ENCODE data around the gene ESR1. TPM values are rescaled to one million over a fixed set of nuclear protein-coding genes. Genes with fewer than 3 reads are reported as not detected.
"Not testable (repeated sequence)": the region's sequence is repeated elsewhere in the genome, so short reads cannot be mapped to it uniquely, and the experiment has no call there.

Gene ESR1
- total RNA-seq, 1 experiment from 2014 or later, result 0.26 TPM

- no peak for DNase-seq (ENCODE audit: low read depth, low spot score)
- in situ Hi-C loops (cut with HindIII; ENCODE audit: low pct_unique_long_range_greater_than_20kb, low sequenced_read_pairs), result no loop called here
Observed at GRCh38 chr6:151916680-151917164, 109.2 kb downstream of the ESR1 start.

GRCh38 chr6:151917531-151918329 is 110.2 kb downstream of the ESR1 start:
- in situ Hi-C loops (cut with HindIII; ENCODE audit: low pct_unique_long_range_greater_than_20kb, low sequenced_read_pairs), result no loop called here
- no peak for DNase-seq (ENCODE audit: low read depth, low spot score)

DNA sequence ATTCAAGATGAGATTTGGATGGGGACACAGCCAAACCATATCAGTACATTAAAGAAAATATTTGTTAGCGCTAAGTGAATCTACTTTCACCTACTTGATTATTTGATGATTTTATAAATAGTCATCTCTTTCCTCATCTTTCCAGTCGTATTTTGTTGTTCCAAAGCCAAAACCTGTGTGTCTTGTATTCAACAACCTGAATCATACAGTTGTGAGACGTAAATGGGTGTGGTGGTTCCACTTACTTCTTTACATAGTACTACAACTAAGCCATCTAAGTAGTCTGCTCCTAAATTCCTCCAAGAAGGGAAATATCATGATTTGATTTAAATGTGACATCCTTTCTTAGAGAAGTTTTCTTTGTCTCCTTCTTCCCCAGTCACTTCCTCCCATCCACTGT is 132.8 kb downstream of the ESR1 start:
- no peak for DNase-seq (ENCODE audit: low read depth, low spot score)
- in situ Hi-C loops (cut with HindIII; ENCODE audit: low pct_unique_long_range_greater_than_20kb, low sequenced_read_pairs), result no loop called here

GRCh38 chr6:151948002-151948743 is 140.7 kb downstream of the ESR1 start:
- DNase-seq (ENCODE audit: low read depth, low spot score), result no peak
- in situ Hi-C loops (cut with HindIII; ENCODE audit: low pct_unique_long_range_greater_than_20kb, low sequenced_read_pairs), result no loop called here

GRCh38 chr6:151958332-151958731 is 150.8 kb downstream of the ESR1 start:
- in situ Hi-C loops (cut with HindIII; ENCODE audit: low pct_unique_long_range_greater_than_20kb, low sequenced_read_pairs), result no loop called here
- no peak for DNase-seq (ENCODE audit: low read depth, low spot score)

DNA sequence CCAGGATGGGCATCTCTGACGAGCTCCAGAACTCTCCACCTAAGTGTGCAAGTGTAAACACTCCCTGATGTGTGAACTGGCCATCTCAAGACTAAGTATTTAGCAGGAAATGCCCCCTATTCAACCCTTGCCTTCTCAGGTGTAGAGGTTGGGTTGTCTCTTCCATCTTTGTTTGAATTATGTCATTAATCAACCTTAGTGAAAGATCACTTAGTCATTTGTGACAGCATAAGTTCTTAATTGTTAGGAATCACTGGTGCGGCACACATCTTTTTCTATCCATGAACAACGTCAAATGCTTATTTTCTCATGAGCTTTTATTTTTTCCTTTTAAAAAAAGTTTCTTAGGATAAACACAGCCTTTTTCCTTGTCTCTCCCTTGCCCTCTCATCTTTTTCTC is 151.6 kb downstream of the ESR1 start:
- no peak for DNase-seq (ENCODE audit: low read depth, low spot score)
- in situ Hi-C loops (cut with HindIII; ENCODE audit: low pct_unique_long_range_greater_than_20kb, low sequenced_read_pairs), result no loop called here

- in situ Hi-C loops (cut with HindIII; ENCODE audit: low pct_unique_long_range_greater_than_20kb, low sequenced_read_pairs), result no loop called here
- DNase-seq (ENCODE audit: low read depth, low spot score), result no peak
Observed at GRCh38 chr6:151961809-151962208, 154.3 kb downstream of the ESR1 start.

DNA sequence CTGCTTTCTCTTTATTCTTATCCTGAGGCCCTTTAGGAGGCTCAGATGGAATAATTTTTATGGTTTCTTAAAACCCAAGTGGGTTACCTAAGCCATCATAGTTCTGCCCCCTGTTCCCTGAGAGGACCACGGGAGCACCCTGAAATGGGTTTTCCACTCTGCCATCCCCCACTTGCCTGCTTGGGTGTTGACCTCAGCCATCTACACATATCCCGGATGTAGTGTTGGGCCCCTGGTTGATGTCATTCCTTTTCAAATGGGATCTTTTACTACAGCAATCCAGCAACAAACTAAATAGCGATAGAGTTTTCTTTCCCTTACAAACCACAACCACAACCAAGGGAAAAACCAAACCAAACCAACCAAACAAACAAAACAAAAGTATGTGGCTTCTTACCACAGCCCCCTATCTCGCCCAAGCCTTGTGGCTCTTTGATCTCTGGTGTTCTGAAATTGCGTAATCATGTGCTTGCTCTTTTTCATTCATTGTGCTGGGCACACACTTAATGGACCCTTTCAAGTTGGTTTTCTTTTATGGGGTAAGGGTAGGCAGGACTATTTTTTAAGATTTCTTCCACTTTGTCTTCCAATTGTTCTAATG is 154.9 kb downstream of the ESR1 start:
- in situ Hi-C loops (cut with HindIII; ENCODE audit: low pct_unique_long_range_greater_than_20kb, low sequenced_read_pairs), result no loop called here
- no peak for DNase-seq (ENCODE audit: low read depth, low spot score)

DNA sequence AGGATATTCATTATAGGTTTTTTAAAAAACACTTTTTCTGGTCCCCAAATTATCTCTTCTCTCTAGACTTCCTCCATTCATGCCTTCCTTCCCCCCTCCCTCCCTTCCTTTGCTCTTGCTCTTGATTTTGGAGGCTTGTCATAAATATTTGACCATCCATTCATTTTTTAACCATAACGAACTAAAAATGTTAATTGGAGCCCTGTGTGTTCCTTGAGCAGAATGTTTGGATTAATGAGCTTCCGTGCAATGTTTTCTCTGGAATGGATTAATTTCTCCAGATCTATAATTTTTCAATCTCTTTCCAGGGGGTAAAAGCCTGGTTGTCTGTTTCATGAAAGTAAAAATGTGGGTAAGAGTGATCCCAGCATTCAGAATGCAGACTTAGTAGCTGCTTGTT is 155.5 kb downstream of the ESR1 start:
- in situ Hi-C loops (cut with HindIII; ENCODE audit: low pct_unique_long_range_greater_than_20kb, low sequenced_read_pairs), result no loop called here
- no peak for DNase-seq (ENCODE audit: low read depth, low spot score)

DNA sequence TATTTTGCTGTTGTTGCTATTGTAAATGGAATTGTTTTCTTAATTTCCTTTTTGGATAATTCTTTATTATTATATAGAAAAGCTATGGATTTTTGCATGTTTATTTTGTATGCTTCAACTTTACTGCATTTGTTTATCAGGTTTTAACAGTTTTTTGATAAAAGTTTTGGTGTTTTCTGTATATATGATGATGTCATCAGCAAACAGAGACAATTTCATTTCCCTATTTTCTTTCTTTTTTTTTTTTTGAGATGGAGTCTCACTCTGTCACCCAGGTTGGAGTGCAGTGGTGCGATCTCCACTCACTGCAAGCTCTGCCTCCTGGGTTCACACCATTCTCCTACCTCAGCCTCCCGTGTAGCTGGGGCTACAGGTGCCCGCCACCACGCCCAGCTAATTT is 156.9 kb downstream of the ESR1 start:
- in situ Hi-C loops (cut with HindIII; ENCODE audit: low pct_unique_long_range_greater_than_20kb, low sequenced_read_pairs); DNase-seq (ENCODE audit: low read depth, low spot score): not testable (repeated sequence)

GRCh38 chr6:151974061-151974617 is 166.7 kb downstream of the ESR1 start:
- DNase-seq (ENCODE audit: low read depth, low spot score), result no peak
- in situ Hi-C loops (cut with HindIII; ENCODE audit: low pct_unique_long_range_greater_than_20kb, low sequenced_read_pairs), result no loop called here

DNA sequence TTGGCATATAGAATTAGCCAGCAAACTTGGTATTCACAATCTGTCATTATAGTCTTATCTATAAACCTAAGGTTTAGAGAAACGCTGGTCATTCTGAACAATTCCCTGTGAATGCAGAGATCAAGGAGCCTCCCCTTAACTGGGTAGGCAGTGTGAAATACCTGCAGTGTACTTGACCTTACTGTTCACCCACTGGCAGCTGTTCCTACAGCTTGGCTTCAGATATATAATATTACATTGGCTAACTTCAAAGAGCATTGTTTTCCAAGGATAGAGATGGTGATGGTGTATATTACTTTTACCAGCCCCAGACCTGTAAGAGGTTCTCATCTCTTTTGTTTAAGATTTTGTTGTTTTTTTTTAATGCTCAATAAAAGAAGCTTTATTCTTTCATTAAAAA is 168.3 kb downstream of the ESR1 start:
- no peak for DNase-seq (ENCODE audit: low read depth, low spot score)
- in situ Hi-C loops (cut with HindIII; ENCODE audit: low pct_unique_long_range_greater_than_20kb, low sequenced_read_pairs), result no loop called here

DNA sequence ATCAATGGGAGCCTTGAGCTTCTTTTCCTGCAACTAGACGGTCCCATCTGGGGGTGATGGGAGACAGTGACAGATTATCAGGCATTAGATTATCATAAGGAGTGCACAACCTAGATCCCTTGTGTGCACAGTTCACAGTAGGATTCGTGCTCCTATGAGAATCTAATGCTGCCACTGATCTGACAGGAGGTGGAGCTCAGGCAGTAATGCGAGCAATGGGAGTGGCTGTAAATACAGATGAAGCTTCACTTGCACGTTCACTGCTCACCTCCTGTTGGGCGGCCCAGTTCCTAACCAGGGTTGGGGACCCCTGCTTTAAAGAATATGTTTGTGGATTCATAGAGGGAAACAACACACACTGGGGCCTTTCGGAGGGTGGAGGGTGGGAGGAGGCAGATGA is 180.7 kb downstream of the ESR1 start:
- in situ Hi-C loops (cut with HindIII; ENCODE audit: low pct_unique_long_range_greater_than_20kb, low sequenced_read_pairs); DNase-seq (ENCODE audit: low read depth, low spot score): not testable (repeated sequence)

DNA sequence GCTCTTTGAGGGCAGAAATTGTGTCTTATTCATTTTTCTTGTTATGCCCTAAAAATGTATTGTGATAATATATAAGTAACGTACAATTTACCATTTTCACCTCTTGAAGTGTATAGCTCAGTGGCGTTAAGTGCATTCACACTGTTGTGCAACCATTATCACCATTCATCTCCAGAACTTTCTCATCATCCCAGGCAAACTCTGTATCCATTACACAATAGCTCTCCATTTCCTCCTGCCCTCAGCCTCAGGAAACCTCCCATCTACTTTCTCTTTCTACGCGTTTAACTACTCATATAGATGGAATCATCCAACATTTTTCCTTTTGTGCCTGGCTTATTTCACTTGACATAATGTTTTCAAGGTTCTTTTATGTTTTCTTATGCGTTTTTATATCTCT is 184.6 kb downstream of the ESR1 start:
- in situ Hi-C loops (cut with HindIII; ENCODE audit: low pct_unique_long_range_greater_than_20kb, low sequenced_read_pairs), result no loop called here
- no peak for DNase-seq (ENCODE audit: low read depth, low spot score)

DNA sequence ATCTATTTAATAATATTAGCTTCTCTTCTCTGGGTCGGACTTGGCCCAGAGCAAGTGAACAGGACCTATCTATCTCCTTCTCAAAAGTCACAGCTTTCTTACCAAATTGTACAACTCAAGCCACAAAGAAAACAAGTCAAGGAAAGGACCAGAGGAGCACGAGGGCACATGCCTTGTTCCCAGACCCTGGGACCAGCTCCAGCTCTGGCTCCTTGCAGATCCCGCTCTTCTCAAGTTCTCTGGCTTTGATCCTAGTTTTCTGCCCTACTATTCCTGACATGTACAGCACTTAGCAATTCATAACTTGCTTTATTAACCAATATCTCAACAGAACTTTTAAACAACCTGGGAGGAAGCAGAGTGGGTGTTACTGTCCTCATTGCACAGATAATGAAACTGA is 185.9 kb downstream of the ESR1 start:
- in situ Hi-C loops (cut with HindIII; ENCODE audit: low pct_unique_long_range_greater_than_20kb, low sequenced_read_pairs), result no loop called here
- DNase-seq (ENCODE audit: low read depth, low spot score), result no peak

DNA sequence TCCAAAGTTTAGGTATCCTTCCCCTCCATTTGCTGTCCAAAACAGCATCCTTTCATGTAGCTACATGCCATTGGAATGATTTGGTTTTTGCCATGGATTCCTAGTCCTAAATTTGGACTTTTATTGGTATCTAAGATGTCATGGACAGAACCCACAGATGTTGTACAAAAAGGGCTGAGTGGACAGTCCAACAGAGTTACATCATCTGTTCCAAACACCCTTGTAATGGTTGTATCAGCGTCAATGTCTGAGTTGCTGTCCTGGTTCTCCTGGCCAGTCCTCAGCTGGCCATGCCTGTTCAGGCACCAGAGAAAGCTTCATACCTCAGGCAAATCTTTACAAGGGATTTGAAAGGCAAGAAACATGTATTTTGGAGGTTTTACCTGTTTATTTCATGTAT is 191.3 kb downstream of the ESR1 start:
- in situ Hi-C loops (cut with HindIII; ENCODE audit: low pct_unique_long_range_greater_than_20kb, low sequenced_read_pairs), result no loop called here
- DNase-seq (ENCODE audit: low read depth, low spot score), result no peak

DNA sequence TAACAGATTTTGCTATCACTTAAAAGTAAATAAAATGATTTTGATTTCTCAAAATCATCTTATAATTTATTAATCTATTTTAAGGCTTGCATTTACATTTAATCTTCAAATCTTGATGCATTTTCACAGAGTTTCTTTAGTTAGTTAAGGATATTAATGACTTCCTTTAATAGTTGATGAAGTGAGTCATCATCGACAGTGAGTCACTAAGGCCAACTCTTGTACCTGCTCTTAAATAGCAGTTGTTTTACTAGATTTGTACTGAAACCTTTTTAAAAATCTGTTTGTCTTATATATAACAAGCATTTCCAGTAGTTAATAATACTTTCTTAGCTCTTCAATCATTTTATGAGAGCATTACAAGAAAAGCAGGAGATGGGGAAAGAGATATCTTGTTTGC is 191.7 kb downstream of the ESR1 start:
- in situ Hi-C loops (cut with HindIII; ENCODE audit: low pct_unique_long_range_greater_than_20kb, low sequenced_read_pairs), result no loop called here
- no peak for DNase-seq (ENCODE audit: low read depth, low spot score)

DNA sequence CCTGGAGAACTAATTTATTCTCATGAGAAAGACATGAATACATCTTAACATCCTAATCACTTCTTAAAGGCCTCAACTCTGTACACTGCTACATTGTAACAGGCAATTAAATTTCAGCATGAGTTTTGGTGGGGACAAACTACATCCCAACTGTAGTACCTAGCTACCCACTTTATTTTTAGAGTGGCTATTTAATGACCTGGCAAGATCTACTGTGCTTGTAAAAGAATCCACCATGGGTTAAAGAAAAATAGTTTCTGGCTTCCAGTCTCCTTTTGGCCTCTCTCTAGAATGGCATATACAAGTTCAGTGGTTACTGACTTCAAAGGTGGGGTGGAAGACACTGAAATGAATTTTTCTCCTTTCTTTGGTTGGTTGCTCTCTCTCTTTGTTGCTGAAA is 193.9 kb downstream of the ESR1 start:
- no peak for DNase-seq (ENCODE audit: low read depth, low spot score)
- in situ Hi-C loops (cut with HindIII; ENCODE audit: low pct_unique_long_range_greater_than_20kb, low sequenced_read_pairs), result no loop called here

Data from SK-MEL-5 (cell line).